HL-60/S4 treated with phorbol 12-myristate 13-acetate at 8.2 ng/mL for 4 days and 3 days (cell line): ENCODE measurements around the gene MAD1L1.

Experiments used
- in situ Hi-C: fragments of 300-500 bp; cut with MboI; formaldehyde crosslinking; loops from 2 replicates; pipeline ENCODE4 v1.15.0; 2022; ENCODE audit warnings: low sequenced_read_pairs

Gene MAD1L1

DNA sequence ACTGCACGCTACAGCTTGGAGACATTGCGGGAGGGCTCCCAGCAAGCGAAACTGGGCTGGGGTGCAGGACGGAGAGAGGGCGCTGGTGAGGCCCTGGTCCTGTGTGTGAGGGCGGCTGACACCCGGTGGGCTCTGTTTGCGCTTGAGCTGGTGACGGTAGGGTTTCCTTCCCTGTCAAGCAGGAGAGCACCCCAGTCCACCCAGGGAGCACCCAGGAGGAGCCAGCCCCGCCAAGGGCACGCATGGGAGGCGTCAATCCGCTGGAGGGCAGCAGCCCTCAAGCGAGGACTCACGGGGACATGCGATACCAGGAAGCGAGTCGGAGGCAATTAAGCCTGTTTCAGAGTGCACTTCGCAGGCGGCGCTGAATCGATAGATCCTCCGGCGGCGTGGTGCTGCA, 109.4 kb downstream of the MAD1L1 start:
- in situ Hi-C loops = no loop called here

- in situ Hi-C loops = no loop called here
Measured at GRCh38 chr7:2122651-2123050, 110.1 kb downstream of the MAD1L1 start.

GRCh38 chr7:2120841-2121830, 111.6 kb downstream of the MAD1L1 start:
- in situ Hi-C loops = no loop called here

DNA sequence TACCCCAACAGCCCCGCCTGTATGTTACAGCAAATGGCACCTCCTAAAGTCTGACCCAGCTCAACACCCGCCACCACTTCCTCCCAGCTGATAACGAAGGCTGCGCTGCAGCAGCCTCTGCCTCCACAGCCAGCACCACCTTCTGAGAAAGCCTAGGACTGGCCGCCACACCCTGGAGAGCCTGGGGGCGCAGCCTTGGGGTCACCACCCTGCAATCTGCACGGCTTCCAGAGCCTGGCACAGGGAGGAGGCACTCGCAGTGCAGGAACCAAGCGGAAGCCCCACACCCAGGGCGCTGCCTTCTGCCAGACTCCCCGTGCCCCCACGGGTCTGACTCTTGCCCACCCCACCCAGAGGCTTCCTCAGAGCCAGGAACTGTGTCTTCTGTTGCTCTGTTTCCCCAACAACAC, 112.5 kb downstream of the MAD1L1 start:
- in situ Hi-C loops = no loop called here

DNA sequence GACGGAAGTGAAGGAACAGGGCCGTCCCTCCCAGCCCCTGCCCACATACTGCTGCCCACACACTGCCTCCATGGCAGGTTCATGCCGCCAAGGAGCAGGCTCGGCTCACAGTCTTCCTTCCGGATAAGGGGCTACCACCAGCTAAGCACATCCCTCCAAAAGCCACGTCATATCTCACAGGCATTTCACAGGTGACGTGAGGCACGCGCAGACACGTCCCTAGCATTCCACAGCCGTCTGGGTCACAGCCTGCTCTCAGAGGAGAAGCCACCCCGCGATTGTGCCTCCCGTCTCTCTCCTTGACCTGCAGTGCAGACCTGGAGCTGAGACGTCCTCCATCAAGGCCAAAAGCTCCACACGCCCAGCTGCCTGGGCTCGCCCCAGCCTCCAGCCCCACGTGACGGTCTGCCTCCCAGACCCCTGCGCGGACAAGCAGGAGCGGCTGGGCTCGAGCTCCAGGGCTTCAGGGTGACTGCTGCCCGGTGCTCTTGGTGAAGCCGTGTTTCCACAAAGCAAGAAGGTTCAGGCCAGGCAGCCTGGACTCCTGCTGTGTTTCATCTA, 114.0 kb downstream of the MAD1L1 start:
- in situ Hi-C loops = no loop called here

GRCh38 chr7:2118056-2118455, 114.7 kb downstream of the MAD1L1 start:
- in situ Hi-C loops = no loop called here

- in situ Hi-C loops = no loop called here
Measured at GRCh38 chr7:2117646-2118045, 115.1 kb downstream of the MAD1L1 start.

DNA sequence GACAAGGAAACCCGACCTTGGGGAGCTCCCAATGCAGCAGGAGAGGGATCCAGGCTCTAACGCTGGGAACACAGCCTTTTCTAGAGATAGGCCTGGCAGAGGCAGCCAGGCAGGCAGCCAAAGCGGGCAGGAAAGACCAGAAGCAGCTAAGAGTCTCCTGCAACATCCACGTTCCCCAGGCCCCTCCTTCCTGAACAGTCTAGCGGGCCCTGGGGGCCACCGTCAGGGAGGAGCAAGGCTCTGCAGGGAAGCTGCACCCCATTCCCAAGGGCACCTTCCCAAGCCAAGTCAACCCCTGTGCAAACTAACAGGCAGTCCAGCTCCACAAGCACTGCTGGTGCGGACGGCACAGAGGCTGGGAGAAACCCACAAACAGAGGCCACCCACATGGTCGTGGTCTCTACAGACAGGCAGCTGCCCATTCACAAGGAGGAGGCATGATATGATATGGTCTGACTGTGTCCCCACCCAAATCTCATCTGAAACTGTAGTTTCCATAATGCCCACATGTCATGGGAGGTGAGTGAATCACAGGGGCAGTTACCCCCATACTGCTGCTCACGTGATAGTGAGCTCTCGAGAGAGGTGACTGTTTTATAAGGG, 115.7 kb downstream of the MAD1L1 start:
- in situ Hi-C loops = no loop called here

DNA sequence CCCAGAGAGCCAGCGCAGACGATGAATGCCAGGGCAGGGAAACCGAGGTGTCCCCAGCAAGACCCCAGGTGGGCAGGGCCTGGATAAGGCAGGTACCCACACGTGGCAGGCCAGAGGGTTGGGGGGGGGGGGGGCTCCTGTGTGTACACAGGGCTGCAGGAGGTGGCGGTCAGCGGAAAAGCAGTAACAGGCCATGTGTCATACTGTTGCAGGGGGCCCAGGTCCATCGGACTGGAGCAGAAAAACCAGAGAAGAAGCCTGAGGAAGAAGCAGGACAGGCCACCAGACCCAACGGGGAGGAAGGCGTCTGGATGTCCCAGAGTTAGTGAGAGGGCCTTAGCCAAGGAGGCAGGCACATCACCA, 116.3 kb downstream of the MAD1L1 start:
- in situ Hi-C loops = no loop called here

DNA sequence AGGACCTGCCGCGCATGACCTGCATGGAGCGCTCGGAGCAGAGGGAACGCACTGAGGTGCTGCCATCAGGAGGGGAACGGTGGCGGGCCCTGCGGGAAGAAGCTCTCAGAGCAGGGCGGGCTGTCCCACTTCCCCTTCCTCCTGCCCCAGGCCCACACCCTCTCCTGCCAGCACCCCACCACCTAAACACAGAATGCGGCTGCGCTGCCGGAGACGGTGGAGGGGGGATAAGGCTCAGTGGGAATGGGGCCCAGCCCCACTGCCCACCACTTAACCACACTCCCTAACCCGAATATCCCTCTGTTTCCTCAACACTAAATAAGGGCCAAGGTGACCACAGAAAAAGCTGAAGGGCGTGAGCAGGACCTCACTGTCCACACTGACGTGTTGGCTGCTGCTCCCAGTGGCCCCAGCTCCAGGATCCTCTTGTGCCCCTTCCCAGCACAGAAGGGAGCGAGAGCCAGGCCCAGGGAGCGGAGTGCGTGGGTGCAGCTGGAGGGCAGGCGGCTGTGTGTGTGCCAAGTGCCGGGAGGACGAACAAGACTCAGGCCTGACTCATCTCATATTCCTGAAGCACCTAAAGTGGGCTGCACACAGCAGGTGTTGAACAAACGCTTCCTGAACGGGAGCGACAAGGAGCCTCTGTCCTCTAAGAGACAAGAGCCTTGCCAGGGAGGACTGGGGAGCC, 116.8 kb downstream of the MAD1L1 start:
- in situ Hi-C loops = no loop called here

DNA sequence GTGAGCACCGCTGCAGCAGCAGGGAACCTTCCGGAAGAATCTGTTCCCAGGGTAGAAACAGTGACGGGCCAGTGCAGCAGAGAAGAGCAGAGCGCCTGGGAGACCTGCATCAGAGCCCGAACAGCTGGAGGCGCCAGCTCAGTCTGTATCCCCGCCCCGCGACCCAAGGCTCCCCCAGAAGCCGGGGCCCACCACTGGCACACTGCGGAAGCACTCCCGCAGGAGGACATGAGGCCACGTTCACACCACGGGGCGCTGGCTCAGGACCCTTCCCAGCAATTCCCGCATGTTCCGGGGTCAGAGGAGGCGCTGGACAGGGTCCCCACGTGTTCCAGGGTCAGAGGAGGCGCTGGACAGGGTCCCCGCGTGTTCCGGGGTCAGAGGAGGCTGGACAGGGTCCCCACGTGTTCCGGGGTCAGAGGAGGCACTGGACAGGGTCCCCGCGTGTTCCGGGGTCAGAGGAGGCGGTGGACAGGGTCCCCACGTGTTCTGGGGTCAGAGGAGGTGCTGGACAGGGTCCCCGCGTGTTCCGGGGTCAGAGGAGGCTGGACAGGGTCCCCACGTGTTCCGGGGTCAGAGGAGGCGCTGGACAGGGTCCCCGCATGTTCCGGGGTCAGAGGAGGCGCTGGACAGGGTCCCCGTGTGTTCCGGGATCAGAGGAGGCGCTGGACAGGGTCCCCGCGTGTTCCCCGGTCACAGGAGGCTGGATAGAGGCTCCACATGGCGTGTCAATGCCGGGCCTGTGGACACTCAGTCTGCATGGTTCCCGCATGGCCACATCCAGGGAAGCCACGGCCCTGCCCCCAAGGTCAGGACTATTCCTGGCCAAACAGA, 117.6 kb downstream of the MAD1L1 start:
- in situ Hi-C loops = no loop called here

- in situ Hi-C loops = no loop called here
Measured at GRCh38 chr7:2114052-2114451, 118.7 kb downstream of the MAD1L1 start.

- in situ Hi-C loops = no loop called here
Measured at GRCh38 chr7:2112261-2113198, 120.2 kb downstream of the MAD1L1 start.

DNA sequence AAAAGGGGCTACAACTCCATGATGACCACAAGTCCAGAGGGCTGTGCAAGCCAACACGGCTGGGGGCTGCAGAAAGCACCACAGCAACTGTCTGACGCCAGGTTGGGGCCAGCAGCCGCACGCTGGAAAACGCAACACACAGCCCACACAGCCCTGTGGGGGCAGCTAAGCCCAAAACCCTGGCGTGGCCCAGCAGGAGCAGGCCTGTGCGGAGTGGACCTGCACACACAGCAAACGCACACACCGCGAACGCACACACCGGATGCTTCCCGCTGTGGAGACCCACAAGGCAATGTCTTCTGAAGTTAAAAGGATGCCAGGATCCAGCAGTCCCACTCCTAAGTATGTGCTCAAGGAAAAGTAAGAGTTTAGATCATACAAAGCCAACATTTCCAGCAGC, 121.2 kb downstream of the MAD1L1 start:
- in situ Hi-C loops = no loop called here

GRCh38 chr7:2110610-2111396, 121.9 kb downstream of the MAD1L1 start:
- in situ Hi-C loops = no loop called here

DNA sequence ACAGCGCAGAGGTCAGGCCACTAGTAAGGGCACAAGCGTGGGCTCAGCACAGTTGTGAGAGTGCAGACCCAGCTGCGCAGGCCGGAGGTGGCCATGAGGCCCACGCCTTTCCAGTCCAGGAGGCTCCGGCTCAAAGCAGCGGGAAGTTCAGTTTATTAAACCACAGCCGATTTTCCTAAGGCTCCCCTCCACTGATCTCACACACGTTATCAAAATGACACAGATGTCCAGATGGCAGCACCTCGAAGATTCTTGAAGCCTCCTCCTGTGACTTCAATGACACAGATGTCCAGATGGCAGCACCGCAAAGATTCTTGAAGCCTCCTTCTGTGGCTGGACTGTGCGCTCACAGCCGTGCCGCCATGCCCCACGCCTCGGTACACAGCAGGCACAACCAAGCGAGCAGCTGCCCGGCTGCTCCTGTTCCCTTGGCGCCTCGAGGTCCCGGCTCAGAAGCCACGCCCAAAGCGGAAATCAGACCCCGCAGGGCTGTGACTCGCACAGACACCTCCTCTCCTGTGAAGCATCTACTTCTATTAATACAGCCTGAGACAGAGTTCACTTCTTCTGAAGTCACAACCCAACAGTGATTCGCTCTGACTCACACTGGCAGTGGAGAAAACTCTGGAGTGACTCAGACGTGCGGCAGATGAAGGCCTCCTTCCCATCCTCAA, 122.7 kb downstream of the MAD1L1 start:
- in situ Hi-C loops = no loop called here

- in situ Hi-C loops = no loop called here
Measured at GRCh38 chr7:2109251-2109872, 123.4 kb downstream of the MAD1L1 start.
